Stomach (tissue), 4 donors: Measurements from ENCODE around the gene VRK2.

Source experiments
- CTCF ChIP-seq, 7 experiments: fragments of 450-650 bp in 4 of 7; fragments of 200-600 bp in 3 of 7; sonication (generic) in 3 of 7; IDR thresholded peaks; one replicate each; pipeline ENCODE4 v1.5.1; 2016 to 2019; ENCODE audit warnings: antibody characterized with exemption in 7 of 7, control low read depth in 2 of 7, mild to moderate bottlenecking in 1 of 7
- POLR2A ChIP-seq, 4 donors: fragments of 450-650 bp; IDR thresholded peaks; one replicate each; pipeline ENCODE4 v1.6.1; 2016; ENCODE audit warnings: antibody characterized with exemption in 4 of 4, control low read depth in 2 of 4, mild to moderate bottlenecking in 1 of 4, moderate library complexity in 1 of 4

GRCh38 chr2:58206785-58207184 is 160.2 kb downstream of the VRK2 start:
- TF ChIP-seq CTCF (IDR thresholded peaks at IDR 0.05), result no peak
- TF ChIP-seq POLR2A (IDR thresholded peaks at IDR 0.05), result no peak
